ENCODE results near the gene BPIFB3.

DNA sequence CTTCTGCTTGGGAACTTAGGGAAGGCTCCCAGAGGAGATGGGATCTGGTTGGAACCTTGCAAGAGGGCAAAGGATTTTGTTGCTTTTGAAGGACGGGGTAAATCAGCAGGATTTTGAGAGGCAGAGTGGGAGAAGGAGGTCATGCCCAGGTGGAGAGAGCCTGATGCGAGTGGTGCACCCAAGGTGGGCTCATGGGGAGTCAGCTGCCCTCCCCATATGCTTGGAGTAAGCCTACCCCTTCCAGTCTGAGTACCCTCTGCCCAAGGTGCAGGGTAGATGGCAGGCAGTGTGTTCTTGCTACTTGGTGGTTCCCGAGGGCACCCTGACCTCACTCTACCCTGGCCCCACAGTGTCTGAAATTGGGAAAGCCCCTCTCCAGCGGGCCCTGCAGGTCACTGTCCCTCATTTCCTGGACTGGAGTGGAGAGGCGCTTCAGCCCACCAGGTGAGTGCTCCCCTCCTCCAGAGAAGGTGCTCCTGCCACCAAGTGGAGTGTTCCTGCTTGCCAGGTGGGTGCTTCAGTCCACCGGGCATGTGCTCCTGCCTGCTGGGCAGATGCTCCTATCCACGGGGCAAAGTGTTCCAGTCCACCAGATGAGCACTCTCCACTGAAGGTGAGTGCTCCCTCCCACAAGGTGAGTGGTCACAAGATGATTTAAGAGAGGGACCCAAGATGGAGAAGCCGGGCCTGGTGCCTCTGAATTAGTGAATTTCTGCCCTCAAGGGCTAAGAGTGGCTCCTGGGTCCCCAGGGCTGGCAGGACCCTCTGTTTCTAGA is 42.8 kb upstream of the BPIFB3 start:
- TF ChIP-seq CHD1 (IDR thresholded peaks at IDR 0.05; ENCODE audit: low read depth, low read length) = no peak
- TF ChIP-seq, protein P1, sequence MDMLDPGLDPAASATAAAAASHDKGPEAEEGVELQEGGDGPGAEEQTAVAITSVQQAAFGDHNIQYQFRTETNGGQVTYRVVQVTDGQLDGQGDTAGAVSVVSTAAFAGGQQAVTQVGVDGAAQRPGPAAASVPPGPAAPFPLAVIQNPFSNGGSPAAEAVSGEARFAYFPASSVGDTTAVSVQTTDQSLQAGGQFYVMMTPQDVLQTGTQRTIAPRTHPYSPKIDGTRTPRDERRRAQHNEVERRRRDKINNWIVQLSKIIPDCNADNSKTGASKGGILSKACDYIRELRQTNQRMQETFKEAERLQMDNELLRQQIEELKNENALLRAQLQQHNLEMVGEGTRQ (IDR thresholded peaks at IDR 0.05; ENCODE audit: low read depth, low read length) = no peak
- TF ChIP-seq, protein P2, sequence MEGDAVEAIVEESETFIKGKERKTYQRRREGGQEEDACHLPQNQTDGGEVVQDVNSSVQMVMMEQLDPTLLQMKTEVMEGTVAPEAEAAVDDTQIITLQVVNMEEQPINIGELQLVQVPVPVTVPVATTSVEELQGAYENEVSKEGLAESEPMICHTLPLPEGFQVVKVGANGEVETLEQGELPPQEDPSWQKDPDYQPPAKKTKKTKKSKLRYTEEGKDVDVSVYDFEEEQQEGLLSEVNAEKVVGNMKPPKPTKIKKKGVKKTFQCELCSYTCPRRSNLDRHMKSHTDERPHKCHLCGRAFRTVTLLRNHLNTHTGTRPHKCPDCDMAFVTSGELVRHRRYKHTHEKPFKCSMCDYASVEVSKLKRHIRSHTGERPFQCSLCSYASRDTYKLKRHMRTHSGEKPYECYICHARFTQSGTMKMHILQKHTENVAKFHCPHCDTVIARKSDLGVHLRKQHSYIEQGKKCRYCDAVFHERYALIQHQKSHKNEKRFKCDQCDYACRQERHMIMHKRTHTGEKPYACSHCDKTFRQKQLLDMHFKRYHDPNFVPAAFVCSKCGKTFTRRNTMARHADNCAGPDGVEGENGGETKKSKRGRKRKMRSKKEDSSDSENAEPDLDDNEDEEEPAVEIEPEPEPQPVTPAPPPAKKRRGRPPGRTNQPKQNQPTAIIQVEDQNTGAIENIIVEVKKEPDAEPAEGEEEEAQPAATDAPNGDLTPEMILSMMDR (conservative IDR thresholded peaks at IDR 0.05; ENCODE audit: low read depth, low read length) = no peak
- no peak for TF ChIP-seq RCOR1 (IDR thresholded peaks at IDR 0.05; ENCODE audit: insufficient replicate concordance, low read length)
- TF ChIP-seq POLR2A (IDR thresholded peaks at IDR 0.05; ENCODE audit: low read depth, low read length) = no peak
- no peak for TF ChIP-seq FOS (IDR thresholded peaks at IDR 0.05; ENCODE audit: low read depth, low read length)
- no peak for TF ChIP-seq RAD21 (IDR thresholded peaks at IDR 0.05; ENCODE audit: low read length)
- TF ChIP-seq, protein P3, sequence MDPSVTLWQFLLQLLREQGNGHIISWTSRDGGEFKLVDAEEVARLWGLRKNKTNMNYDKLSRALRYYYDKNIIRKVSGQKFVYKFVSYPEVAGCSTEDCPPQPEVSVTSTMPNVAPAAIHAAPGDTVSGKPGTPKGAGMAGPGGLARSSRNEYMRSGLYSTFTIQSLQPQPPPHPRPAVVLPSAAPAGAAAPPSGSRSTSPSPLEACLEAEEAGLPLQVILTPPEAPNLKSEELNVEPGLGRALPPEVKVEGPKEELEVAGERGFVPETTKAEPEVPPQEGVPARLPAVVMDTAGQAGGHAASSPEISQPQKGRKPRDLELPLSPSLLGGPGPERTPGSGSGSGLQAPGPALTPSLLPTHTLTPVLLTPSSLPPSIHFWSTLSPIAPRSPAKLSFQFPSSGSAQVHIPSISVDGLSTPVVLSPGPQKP (IDR thresholded peaks at IDR 0.05; ENCODE audit: borderline replicate concordance, low read depth, low read length) = no peak
- TF ChIP-seq SMC3 (IDR thresholded peaks at IDR 0.05; ENCODE audit: low read depth, low read length) = no peak
- TF ChIP-seq CEBPB (IDR thresholded peaks at IDR 0.05; ENCODE audit: low read depth, low read length) = no peak
- TF ChIP-seq MXI1 (IDR thresholded peaks at IDR 0.05; ENCODE audit: borderline replicate concordance, low read depth, low read length) = no peak
- TF ChIP-seq MAZ (IDR thresholded peaks at IDR 0.05; ENCODE audit: borderline replicate concordance, low read depth, low read length) = no peak
- TF ChIP-seq RFX5 (IDR thresholded peaks at IDR 0.05; ENCODE audit: low read depth, low read length) = no peak

Data from IMR-90 (cell line).